Astrocyte of the spinal cord (primary cell): Measurements from ENCODE around the gene ADGRD1.
"Not testable (repeated sequence)": the region's sequence is repeated elsewhere in the genome, so short reads cannot be mapped to it uniquely, and the experiment has no call there.

Source experiments
- DNase-seq: peaks from one replicate; pipeline ENCODE4 v3.0.0; 2011; ENCODE audit warnings: low read depth, low spot score
- H3K4me3 ChIP-seq: 2 replicates; pipeline ENCODE4 v1.5.1; 2011; ENCODE audit warnings: low read depth, mild to moderate bottlenecking, low read length, moderate library complexity
- in situ Hi-C: cut with HindIII; loops from 2 replicates; pipeline ENCODE4 v1.10.0; 2017; ENCODE audit warnings: low sequenced_read_pairs
- TF ChIP-seq, protein P1 (sequence below): IDR thresholded peaks from 2 replicates; pipeline ENCODE4 v1.5.1; 2012; ENCODE audit warnings: low read depth, mild to moderate bottlenecking, low read length, inconsistent platforms

The ADGRD1 gene

DNA sequence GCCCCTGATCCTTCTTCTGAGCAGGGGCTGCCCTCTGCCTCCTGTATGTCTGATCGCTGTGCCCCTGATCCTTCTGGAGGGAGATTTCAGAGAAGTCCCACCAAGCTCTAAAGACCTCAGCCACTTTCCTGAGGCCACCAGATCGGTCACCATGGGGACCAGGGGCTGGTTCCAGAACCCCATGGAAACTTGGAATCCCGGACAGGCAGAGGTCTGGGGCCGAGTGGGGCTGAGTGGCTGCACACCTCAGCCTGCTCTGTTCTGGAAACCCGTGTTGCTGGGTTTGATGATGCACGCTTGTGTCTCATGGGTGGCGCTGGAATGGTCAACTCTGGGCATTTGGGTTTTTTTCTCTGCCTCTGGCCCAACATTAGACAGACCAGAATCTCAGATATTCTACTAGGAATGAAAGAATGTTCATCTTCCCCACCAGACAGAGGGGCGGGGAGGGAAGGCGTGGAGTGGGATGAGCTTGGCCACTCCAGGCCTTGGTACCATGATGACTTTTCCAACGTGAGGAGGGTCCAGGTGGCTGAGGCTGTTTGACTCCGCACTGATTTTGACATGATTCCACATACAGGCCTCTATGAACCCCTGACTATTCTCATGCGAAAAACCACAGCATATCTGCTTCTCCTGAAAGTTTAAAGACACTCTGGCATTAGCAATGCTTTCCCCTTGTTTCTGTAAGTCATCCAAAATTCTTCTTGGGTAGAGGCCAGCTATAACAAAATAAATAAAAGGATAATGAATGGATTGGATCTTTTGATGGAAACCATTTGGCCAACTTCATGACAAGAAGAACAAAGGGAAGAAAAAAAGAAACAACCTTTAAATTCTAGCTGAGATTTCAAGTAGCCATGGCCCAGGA, 114.5 kb downstream of the ADGRD1 start:
- no peak overlapping the region for H3K4me3 ChIP-seq
- in situ Hi-C loops, result no loop called here
- TF ChIP-seq, protein P1, sequence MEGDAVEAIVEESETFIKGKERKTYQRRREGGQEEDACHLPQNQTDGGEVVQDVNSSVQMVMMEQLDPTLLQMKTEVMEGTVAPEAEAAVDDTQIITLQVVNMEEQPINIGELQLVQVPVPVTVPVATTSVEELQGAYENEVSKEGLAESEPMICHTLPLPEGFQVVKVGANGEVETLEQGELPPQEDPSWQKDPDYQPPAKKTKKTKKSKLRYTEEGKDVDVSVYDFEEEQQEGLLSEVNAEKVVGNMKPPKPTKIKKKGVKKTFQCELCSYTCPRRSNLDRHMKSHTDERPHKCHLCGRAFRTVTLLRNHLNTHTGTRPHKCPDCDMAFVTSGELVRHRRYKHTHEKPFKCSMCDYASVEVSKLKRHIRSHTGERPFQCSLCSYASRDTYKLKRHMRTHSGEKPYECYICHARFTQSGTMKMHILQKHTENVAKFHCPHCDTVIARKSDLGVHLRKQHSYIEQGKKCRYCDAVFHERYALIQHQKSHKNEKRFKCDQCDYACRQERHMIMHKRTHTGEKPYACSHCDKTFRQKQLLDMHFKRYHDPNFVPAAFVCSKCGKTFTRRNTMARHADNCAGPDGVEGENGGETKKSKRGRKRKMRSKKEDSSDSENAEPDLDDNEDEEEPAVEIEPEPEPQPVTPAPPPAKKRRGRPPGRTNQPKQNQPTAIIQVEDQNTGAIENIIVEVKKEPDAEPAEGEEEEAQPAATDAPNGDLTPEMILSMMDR, result no peak
- DNase-seq, result no peak

DNA sequence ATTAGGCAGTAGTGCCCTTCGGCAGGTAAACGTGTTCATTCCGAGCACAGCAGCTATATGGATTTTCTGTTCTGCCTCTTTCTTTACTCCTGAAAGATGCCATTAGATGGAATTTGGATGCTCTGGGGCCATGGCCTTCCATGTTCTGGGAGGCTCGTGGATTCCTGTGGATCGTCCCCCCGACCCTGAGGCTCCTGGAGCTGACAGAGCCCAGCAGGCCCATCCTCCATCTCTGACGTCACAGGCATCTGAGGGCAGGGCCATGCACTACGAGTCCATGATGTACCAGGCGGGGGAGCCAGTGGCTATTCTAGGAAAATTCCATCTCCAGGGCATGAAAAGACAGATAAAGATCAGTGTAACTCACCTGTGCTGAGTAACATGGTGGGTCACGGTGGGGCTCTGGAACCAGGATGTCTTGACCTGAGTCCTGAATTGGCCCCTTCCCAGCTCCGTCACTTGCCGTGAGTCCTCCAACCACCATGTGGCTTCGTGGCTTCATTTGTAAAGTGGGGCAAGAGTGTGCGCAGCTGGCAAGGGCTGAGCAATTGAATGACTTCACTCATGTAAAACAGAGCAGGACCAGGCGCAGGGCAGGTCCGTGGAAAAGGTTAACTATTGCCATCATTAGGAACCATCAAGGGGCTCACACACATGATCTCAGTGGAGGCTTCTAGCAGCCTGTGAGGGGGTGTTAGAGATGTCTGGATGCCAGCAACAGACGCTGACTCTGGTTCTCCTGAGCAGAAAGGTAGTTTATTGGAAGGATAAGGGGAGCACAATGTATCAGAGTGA, 115.4 kb downstream of the ADGRD1 start:
- in situ Hi-C loops, DNase-seq, H3K4me3 ChIP-seq: not testable (repeated sequence)

DNA sequence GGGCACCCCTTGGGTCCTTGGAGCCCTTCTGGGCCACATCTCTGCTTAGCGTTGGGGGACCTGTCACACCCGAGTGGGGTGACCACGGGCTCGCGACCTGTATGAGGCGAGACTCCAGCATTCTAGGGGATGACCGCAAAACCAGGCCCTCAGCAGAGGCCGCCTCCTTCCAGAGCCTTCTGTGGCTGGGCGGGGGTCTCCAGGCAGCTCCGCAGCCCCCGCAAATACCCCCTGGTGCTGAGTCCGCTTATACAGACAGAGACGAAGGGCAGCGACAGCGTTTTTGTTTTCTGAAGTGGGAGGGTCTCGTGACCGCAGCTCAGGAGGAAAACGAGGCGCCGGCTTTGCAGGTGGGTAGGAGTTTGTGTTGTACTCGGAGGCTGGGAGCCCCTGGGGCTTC, 116.4 kb downstream of the ADGRD1 start:
- DNase-seq, in situ Hi-C loops, H3K4me3 ChIP-seq: not testable (repeated sequence)

DNA sequence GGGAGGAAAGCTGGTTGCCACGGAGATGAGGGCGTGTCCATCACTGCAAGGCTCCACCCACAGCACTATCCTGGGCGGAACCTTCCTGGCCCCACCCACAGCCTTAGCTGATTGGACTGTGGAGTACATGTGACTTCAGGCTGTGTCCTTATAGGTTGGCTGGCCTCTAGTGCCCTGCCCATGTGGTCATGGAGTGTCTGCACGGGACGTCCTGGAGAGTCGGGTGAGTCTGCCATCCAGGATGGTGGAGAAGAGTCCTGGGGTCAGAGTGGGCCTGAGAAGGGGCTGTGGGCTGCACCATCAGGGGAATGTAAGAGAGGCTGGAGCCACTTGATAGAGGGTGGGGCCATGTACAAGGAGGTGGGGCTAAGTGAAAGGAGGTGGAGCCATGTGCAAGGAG, 117.0 kb downstream of the ADGRD1 start:
- H3K4me3 ChIP-seq, in situ Hi-C loops, DNase-seq: not testable (repeated sequence)

DNA sequence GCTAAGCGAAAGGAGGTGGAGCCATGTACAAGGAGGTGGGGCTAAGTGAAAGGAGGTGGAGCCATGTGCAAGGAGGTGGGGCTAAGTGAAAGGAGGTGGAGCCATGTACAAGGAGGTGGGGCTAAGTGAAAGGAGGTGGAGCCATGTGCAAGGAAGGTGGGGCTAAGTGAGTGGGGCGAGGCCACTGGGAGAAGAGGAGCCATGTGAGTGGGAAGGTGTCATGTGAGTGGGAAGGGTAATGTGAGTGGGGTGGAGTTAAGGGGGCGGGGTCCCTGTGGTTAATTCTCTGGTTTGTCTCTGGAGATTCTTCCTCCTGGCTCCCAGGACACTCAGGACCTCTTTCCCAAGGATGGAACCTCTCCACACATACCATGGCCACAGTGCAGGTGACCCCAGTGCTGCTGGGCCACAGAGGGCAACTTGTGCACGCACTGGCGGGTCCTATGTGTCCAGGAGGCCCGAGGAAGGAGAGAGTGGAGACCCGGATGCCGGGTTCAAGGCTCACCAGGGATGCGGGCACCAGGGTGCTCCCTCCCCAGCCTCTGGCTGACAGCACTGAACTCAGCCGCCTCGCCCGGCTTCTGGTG, 117.6 kb downstream of the ADGRD1 start:
- DNase-seq, in situ Hi-C loops, H3K4me3 ChIP-seq: not testable (repeated sequence)

DNA sequence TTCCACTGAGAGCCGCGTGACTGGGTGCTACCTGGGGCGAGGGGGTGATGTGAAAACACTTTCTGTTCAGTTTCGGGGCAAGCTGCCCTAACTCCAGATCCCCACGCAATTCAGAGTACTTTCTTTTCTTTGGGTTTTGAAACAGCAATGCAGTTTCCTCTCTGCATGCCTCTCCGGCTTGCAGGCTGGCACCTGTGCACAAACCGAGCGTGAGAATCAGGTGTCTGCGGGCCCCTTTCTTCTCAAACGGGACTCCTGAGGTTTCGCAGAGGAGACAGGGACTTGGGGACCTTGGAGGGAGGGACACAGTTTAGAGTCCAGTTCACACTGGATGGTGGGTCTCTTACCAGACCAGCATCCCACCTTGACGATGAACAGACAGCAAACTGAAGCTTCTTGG, 118.2 kb downstream of the ADGRD1 start:
- DNase-seq, H3K4me3 ChIP-seq, in situ Hi-C loops: not testable (repeated sequence)

DNA sequence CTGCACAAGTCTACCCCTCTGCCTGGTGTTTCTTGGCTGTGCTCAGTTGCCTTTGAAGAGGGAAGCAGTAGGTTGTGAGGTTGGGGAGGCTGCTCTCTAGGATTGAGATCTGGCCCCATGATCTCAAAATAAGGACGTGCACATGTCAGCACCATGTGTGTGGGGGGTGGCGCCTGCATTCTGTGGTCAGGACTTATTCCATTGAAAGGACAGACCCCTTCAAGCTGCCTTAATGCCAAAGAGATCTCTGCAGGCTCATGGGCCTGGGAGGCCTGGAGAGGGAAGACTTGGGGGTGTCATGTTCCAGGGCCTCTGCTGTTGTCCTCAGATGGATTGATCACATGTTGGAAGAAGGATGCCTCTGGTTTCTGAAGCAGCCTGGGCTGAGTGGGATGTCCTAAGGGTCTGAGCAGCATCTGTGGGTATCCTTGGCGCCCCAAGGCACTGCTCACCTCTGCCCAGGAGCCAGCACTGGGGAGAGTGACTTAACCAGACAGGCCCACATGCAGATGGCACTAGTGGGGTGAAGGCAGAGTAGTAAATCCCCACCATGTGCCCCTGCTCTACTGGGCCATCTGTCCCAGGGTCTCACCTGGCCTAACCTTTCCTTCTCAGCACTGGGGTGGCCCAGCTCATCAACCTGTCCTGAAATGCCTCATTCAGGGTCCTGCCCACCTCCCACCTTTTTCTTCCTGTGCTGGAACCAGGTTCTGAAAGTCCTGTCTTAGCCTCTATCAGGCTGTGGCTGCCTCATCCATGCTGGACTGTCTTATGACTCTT, 118.9 kb downstream of the ADGRD1 start:
- no peak overlapping the region for H3K4me3 ChIP-seq
- no peak for DNase-seq
- in situ Hi-C loops, result no loop called here
- TF ChIP-seq, protein P1, result no peak

- no peak overlapping the region for H3K4me3 ChIP-seq
- in situ Hi-C loops, result no loop called here
- TF ChIP-seq, protein P1, result no peak
- DNase-seq, result no peak
Measured at GRCh38 chr12:131074221-131075083, 120.7 kb downstream of the ADGRD1 start.
